Measurements from ENCODE around the gene RNPEP.

The RNPEP gene

DNA sequence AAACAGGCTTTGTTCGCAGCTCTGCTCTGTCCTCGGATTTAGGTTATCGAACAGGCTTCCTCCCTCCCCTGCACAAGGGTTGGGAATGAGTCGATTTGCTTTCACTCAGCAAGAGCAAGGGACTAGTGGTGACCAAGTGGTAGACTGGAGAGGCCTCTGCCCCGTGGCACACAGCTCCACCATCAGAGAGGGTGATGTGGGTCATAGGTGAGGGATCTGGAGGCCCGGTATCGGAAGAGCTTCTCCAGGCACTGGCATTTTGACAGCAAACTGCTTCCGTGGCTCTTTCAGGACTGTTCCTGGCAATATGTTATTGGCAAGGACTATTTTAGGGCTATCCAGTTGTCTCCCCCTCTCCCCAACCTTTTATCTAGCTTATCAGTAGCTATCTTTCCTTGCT is 24.9 kb downstream of the RNPEP start:
- Histone ChIP-seq H2AFZ (ENCODE audit: insufficient read depth, low read length, poor library complexity) (no peak overlapping the region), H3K4me1 (ENCODE audit: control insufficient read depth in 1 of 2, insufficient read depth in 2 of 2, low read length in 2 of 2) (peaks cover 36 to 51% of the 10 kb centered on the region in 2 experiments), H2AK5ac (ENCODE audit: low read length) (peak overlapping the region; percentile 94), H2BK5ac (ENCODE audit: low read depth, low read length, poor library complexity) (peak overlapping the region; percentile 91), H3K18ac (ENCODE audit: low read length) (peak overlapping the region; percentile 91), H4K91ac (ENCODE audit: low read depth, low read length) (peak overlapping the region; percentile 89), H3K27ac (ENCODE audit: low read depth, low read length) (peak overlapping the region; percentile 92), H3K79me1 (ENCODE audit: low read length) (peaks cover 32% of the 10 kb centered on the region), H3K14ac (ENCODE audit: low read length) (peak overlapping the region; percentile 90), H3K79me2 (ENCODE audit: control insufficient read depth, insufficient read depth, low read length, poor library complexity) (peaks cover 8% of the 10 kb centered on the region), H4K12ac (ENCODE audit: low read depth, low read length) (no peak overlapping the region), H2BK120ac (ENCODE audit: insufficient read depth, low read length, poor library complexity) (peak overlapping the region; percentile 98), H3K36me3 (ENCODE audit: control insufficient read depth in 1 of 2, insufficient read depth in 2 of 2, low read length in 2 of 2) (peaks cover 28% of the 10 kb centered on the region in 2 experiments), H3K9me3 (ENCODE audit: insufficient read depth, low read depth, low read length) (no peaks in the 10 kb centered on the region), H3K4ac (ENCODE audit: low read depth, low read length) (peak overlapping the region; percentile 80), H3K4me3 (ENCODE audit: low read depth, low read length) (no peak overlapping the region), H3K4me2 (ENCODE audit: low read length) (peak overlapping the region; percentile 41), H3K23ac (ENCODE audit: low read length) (no peak overlapping the region), H3K27me3 (ENCODE audit: insufficient read depth, low read length) (no peaks in the 10 kb centered on the region), H4K8ac (ENCODE audit: low read depth, low read length) (no peak overlapping the region), H3K9ac (ENCODE audit: low read length) (no peak overlapping the region), H2BK12ac (ENCODE audit: low read length) (peak overlapping the region; percentile 96)
- no CpG with 5 or more reads among the region's 8 CpGs for WGBS (ENCODE audit: extremely low coverage, insufficient coverage, insufficient read length)
- peak; percentile 54 to 73 for DNase-seq

DNA sequence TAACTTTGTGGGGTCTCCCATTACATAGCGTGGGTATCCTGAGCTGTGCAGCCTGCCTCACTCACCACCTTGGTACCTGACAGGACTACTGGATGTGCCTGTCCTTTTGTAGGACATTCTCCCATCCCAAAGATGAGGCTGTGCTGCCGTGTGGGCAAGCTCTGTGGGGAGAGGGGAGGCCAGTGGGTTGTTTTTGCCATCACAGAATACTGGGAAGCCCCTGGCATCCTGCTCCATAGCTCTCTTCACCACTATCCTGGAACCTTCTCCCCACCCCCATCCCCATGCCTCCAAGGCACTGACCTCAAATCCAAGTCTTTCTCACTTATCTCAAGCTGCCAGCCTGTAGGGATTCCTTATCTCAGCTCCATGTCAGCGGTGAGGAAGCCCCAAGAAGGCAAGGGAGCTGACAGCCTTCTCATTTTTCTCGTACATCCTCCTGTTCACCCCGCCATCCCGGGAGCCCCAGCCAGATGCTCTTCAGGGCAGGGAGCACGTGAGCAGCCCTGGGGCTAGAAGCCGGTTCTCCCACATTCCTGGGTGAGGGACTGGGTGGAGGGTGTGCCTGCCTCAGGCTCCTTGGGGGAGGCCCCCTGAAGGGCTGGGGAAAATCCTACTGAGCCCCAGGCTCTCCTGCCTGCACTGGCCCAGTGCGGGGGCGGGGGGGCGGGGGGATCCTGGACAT is 25.5 kb downstream of the RNPEP start:
- Histone ChIP-seq H3K4ac (ENCODE audit: low read depth, low read length) (peak overlapping the region; percentile 80), H2BK120ac (ENCODE audit: insufficient read depth, low read length, poor library complexity) (peak overlapping the region; percentile 98), H3K14ac (ENCODE audit: low read length) (peak overlapping the region; percentile 90), H4K12ac (ENCODE audit: low read depth, low read length) (no peak overlapping the region), H3K9me3 (ENCODE audit: insufficient read depth, low read depth, low read length) (no peaks in the 10 kb centered on the region), H2AFZ (ENCODE audit: insufficient read depth, low read length, poor library complexity) (peak overlapping the region; percentile 26), H3K4me3 (ENCODE audit: low read depth, low read length) (no peak overlapping the region), H3K18ac (ENCODE audit: low read length) (peak overlapping the region; percentile 91), H4K8ac (ENCODE audit: low read depth, low read length) (peak overlapping the region; percentile 76), H3K4me2 (ENCODE audit: low read length) (peak overlapping the region; percentile 41), H3K79me1 (ENCODE audit: low read length) (peaks cover 37% of the 10 kb centered on the region), H3K27ac (ENCODE audit: low read depth, low read length) (peak overlapping the region; percentile 92), H3K9ac (ENCODE audit: low read length) (no peak overlapping the region), H3K36me3 (ENCODE audit: control insufficient read depth in 1 of 2, insufficient read depth in 2 of 2, low read length in 2 of 2) (peaks cover 25 to 30% of the 10 kb centered on the region in 2 experiments), H2BK12ac (ENCODE audit: low read length) (peak overlapping the region; percentile 96), H3K79me2 (ENCODE audit: control insufficient read depth, insufficient read depth, low read length, poor library complexity) (peaks cover 8% of the 10 kb centered on the region), H2BK5ac (ENCODE audit: low read depth, low read length, poor library complexity) (peak overlapping the region; percentile 91), H2AK5ac (ENCODE audit: low read length) (peak overlapping the region; percentile 94), H3K23ac (ENCODE audit: low read length) (no peak overlapping the region), H3K4me1 (ENCODE audit: control insufficient read depth in 1 of 2, insufficient read depth in 2 of 2, low read length in 2 of 2) (peaks cover 36 to 55% of the 10 kb centered on the region in 2 experiments), H3K27me3 (ENCODE audit: insufficient read depth, low read length) (no peaks in the 10 kb centered on the region), H4K91ac (ENCODE audit: low read depth, low read length) (peak overlapping the region; percentile 89)
- WGBS (ENCODE audit: extremely low coverage, insufficient coverage, insufficient read length), result no CpG with 5 or more reads among the region's 11 CpGs
- peak; percentile 97 to 99 for DNase-seq

DNA sequence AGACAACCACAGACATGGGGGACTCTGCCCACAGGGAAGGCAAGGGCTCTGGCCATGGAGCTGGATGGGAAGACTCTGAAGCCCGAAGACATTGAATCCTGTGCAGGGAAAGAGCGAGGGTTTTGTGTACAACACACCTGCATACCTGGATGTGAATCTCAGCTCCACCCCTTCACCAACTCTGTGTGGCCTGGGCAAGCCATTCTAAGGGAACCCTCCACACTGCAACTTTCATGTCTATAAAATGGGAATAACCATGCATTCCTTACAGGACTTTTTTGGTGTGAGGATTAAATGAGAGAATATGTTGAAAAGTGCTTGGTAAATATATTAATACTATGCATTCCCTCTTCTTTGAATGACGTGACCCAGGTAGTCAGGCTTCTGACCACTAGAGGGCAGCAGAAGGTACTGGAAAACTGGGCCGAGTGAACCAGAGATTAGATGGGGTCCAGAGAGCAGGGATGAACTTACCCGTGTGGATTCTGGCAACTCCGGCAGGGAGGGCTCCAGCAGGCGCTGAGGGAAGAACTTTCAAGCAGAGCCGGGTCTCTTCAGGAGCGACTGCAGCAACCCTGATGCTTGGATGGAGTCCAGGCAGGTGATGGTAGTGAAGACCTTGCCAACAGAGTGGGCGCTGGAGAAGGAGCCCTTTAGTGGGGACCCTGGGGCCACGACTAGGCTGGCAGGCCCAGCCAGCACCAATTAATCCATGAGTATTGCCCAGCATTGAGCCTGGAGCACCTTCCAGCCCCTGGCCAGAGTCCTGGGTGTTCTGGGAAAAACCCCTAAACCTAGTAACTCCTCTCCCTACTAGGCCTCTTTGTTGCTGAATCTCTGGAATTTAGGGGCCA is 27.1 kb downstream of the RNPEP start:
- Histone ChIP-seq H2BK5ac (ENCODE audit: low read depth, low read length, poor library complexity) (peak overlapping the region; percentile 63), H3K9me3 (ENCODE audit: insufficient read depth, low read depth, low read length) (no peaks in the 10 kb centered on the region), H2BK12ac (ENCODE audit: low read length) (peak overlapping the region; percentile 96), H3K27ac (ENCODE audit: low read depth, low read length) (peak overlapping the region; percentile 92), H3K36me3 (ENCODE audit: control insufficient read depth in 1 of 2, insufficient read depth in 2 of 2, low read length in 2 of 2) (peaks cover 24 to 28% of the 10 kb centered on the region in 2 experiments), H2BK120ac (ENCODE audit: insufficient read depth, low read length, poor library complexity) (peak overlapping the region; percentile 27), H2AK5ac (ENCODE audit: low read length) (peak overlapping the region; percentile 18), H3K14ac (ENCODE audit: low read length) (peak overlapping the region; percentile 69), H4K12ac (ENCODE audit: low read depth, low read length) (peak overlapping the region; percentile 19), H3K4ac (ENCODE audit: low read depth, low read length) (peak overlapping the region; percentile 71), H3K4me1 (ENCODE audit: control insufficient read depth in 1 of 2, insufficient read depth in 2 of 2, low read length in 2 of 2) (peaks cover 36 to 51% of the 10 kb centered on the region in 2 experiments), H3K23ac (ENCODE audit: low read length) (no peak overlapping the region), H3K9ac (ENCODE audit: low read length) (peak overlapping the region; percentile 3), H3K27me3 (ENCODE audit: insufficient read depth, low read length) (no peaks in the 10 kb centered on the region), H3K79me2 (ENCODE audit: control insufficient read depth, insufficient read depth, low read length, poor library complexity) (peaks cover 8% of the 10 kb centered on the region), H3K4me3 (ENCODE audit: low read depth, low read length) (no peak overlapping the region), H3K79me1 (ENCODE audit: low read length) (peaks cover 37% of the 10 kb centered on the region), H4K8ac (ENCODE audit: low read depth, low read length) (peak overlapping the region; percentile 64), H3K4me2 (ENCODE audit: low read length) (peak overlapping the region; percentile 53), H3K18ac (ENCODE audit: low read length) (peak overlapping the region; percentile 65), H4K91ac (ENCODE audit: low read depth, low read length) (peak overlapping the region; percentile 83), H2AFZ (ENCODE audit: insufficient read depth, low read length, poor library complexity) (peak overlapping the region; percentile 48)
- no CpG with 5 or more reads among the region's 11 CpGs for WGBS (ENCODE audit: extremely low coverage, insufficient coverage, insufficient read length)
- peak; percentile 79 to 94 for DNase-seq

DNA sequence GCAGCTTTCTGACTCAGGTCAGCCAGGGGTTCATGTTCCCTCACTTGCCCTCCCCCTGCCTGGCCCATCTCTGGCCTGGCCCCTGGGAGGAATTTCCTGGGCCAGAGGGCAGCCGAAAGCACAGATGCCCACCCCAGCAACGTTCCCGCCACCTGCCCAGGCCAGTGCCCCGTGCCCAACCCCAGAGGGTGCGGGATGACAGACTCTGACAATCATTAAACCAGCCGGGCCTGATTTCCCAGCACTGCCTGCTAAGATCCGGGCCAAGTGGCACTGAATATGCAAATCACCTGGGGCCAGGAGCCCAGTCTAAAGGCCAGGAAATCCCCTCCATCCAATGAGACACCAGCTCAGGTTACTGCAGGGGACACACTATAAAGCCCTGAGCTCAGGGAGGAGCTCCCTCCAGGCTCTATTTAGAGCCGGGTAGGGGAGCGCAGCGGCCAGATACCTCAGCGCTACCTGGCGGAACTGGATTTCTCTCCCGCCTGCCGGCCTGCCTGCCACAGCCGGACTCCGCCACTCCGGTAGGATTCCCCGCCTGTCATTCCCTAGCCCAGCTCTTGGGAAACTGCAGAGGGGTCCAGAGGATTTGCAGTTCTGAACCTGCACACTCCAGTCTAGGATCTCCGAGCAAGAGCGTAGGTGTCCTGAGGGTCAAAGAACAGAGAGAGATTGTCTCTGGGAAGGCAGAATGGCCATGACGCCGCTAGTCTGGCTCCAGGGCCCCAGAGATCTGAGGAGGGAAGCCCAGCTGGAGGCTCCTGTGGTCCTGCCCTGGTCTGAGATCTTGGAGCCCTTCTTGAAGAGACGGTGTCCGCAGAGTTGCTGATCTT is 27.9 kb downstream of the RNPEP start, which contains the start of gene ELF3:
Gene ELF3 (plus strand): TSS at position 408 of the 836 bp plus-strand sequence. CDS start 550 bp downstream, outside the sequence.
- WGBS (ENCODE audit: extremely low coverage, insufficient coverage, insufficient read length), result no CpG with 5 or more reads among the region's 24 CpGs
- H3K36me3 ChIP-seq (ENCODE audit: control insufficient read depth in 1 of 2, insufficient read depth in 2 of 2, low read length in 2 of 2), result peaks cover 22 to 26% of the 10 kb centered on the region in 2 experiments
- no peak within 1 kb of the TSS for H3K23ac ChIP-seq (ENCODE audit: low read length)
- H4K12ac ChIP-seq (ENCODE audit: low read depth, low read length), result peak within 1 kb of the TSS; percentile 28
- H2BK12ac ChIP-seq (ENCODE audit: low read length), result peak within 1 kb of the TSS; percentile 96
- peak within 1 kb of the TSS; percentile 78 for H3K18ac ChIP-seq (ENCODE audit: low read length)
- peak within 1 kb of the TSS; percentile 71 for H3K4ac ChIP-seq (ENCODE audit: low read depth, low read length)
- peak within 1 kb of the TSS; percentile 40 for H2AK5ac ChIP-seq (ENCODE audit: low read length)
- H3K79me2 ChIP-seq (ENCODE audit: control insufficient read depth, insufficient read depth, low read length, poor library complexity), result peaks cover 8% of the 10 kb centered on the region
- peak within 1 kb of the TSS; percentile 69 for H3K14ac ChIP-seq (ENCODE audit: low read length)
- peak within 1 kb of the TSS; percentile 56 for H3K4me3 ChIP-seq (ENCODE audit: low read depth, low read length)
- H2BK5ac ChIP-seq (ENCODE audit: low read depth, low read length, poor library complexity), result peak within 1 kb of the TSS; percentile 63
- H3K27ac ChIP-seq (ENCODE audit: low read depth, low read length), result peak within 1 kb of the TSS; percentile 92
- H3K9ac ChIP-seq (ENCODE audit: low read length), result peak within 1 kb of the TSS; percentile 54
- peak within 1 kb of the TSS; percentile 64 for H4K8ac ChIP-seq (ENCODE audit: low read depth, low read length)
- DNase-seq, result peak; percentile 98 to 99
- peak within 1 kb of the TSS; percentile 27 for H2BK120ac ChIP-seq (ENCODE audit: insufficient read depth, low read length, poor library complexity)
- no peaks in the 10 kb centered on the region for H3K9me3 ChIP-seq (ENCODE audit: insufficient read depth, low read depth, low read length)
- peaks cover 37% of the 10 kb centered on the region for H3K79me1 ChIP-seq (ENCODE audit: low read length)
- H3K27me3 ChIP-seq (ENCODE audit: insufficient read depth, low read length), result no peaks in the 10 kb centered on the region
- peak within 1 kb of the TSS; percentile 83 for H4K91ac ChIP-seq (ENCODE audit: low read depth, low read length)
- peaks cover 31 to 44% of the 10 kb centered on the region in 2 experiments for H3K4me1 ChIP-seq (ENCODE audit: control insufficient read depth in 1 of 2, insufficient read depth in 2 of 2, low read length in 2 of 2)
- H2AFZ ChIP-seq (ENCODE audit: insufficient read depth, low read length, poor library complexity), result peak within 1 kb of the TSS; percentile 48
- H3K4me2 ChIP-seq (ENCODE audit: low read length), result peak within 1 kb of the TSS; percentile 53

Measured in trophoblast cell (in vitro differentiated cells and primary cell).